Effector CD8-positive, alpha-beta T cell (primary cell): ENCODE measurements around the gene TMEM129.
"Not testable (repeated sequence)": the region's sequence is repeated elsewhere in the genome, so short reads cannot be mapped to it uniquely, and the experiment has no call there.

Experiments
- DNase-seq: peaks from one replicate; lab custom pipeline; 2025; lab: John Stamatoyannopoulos, UW

TMEM129 gene

GRCh38 chr4:1720163-1720983 lies 750 bp downstream of the TMEM129 start:
- no peak for DNase-seq

GRCh38 chr4:1718095-1718850 lies 2.9 kb downstream of the TMEM129 start:
- no peak for DNase-seq

GRCh38 chr4:1717129-1718094 lies 3.7 kb downstream of the TMEM129 start:
- no peak for DNase-seq

GRCh38 chr4:1716065-1716945 lies 4.8 kb downstream of the TMEM129 start:
- DNase-seq: no peak

- no peak for DNase-seq
These were observed 5.9 kb downstream of the TMEM129 start for GRCh38 chr4:1715002-1715758.

- no peak for DNase-seq
These were observed 6.7 kb downstream of the TMEM129 start for GRCh38 chr4:1714303-1715001.

GRCh38 chr4:1713003-1713851 lies 7.9 kb downstream of the TMEM129 start:
- DNase-seq: no peak

GRCh38 chr4:1712216-1713002 lies 8.7 kb downstream of the TMEM129 start, which contains the start of gene SLBP:
TSS of gene SLBP (minus strand) at chr4:1712319. CDS start at chr4:1712188, 131 bp downstream.
- peak; percentile 96 for DNase-seq

GRCh38 chr4:1711571-1712215 lies 9.4 kb downstream of the TMEM129 start:
- no peak for DNase-seq

GRCh38 chr4:1711055-1711570 lies 10.0 kb downstream of the TMEM129 start:
- no peak for DNase-seq

GRCh38 chr4:1708581-1708980 lies 12.5 kb downstream of the TMEM129 start:
- DNase-seq: no peak

GRCh38 chr4:1706358-1706757 lies 14.8 kb downstream of the TMEM129 start:
- DNase-seq: no peak

- no peak for DNase-seq
These were observed 15.4 kb downstream of the TMEM129 start for GRCh38 chr4:1705732-1706131.

- DNase-seq: no peak
These were observed 17.3 kb downstream of the TMEM129 start for GRCh38 chr4:1703867-1704266.

- DNase-seq: not testable (repeated sequence)
These were observed 19.5 kb downstream of the TMEM129 start for GRCh38 chr4:1701671-1702070.

- DNase-seq: no peak
These were observed 25.2 kb downstream of the TMEM129 start for GRCh38 chr4:1695913-1696312.
